GM12865 (cell line): ENCODE data around the gene CEP164.
A peak's percentile ranks its signal among the peaks of the same experiment; 100 is the strongest.
"Not testable (repeated sequence)": the region's sequence is repeated elsewhere in the genome, so short reads cannot be mapped to it uniquely, and the experiment has no call there.

Source experiments
- DNase-seq: peaks from one replicate; pipeline ENCODE4 v3.0.0; 2010; ENCODE audit warnings: low read depth
- H3K4me3 ChIP-seq: 2 replicates; pipeline ENCODE4 v1.5.1; 2011; ENCODE audit warnings: mild to moderate bottlenecking, low read depth, low read length, control low read depth
- TF ChIP-seq, protein P1 (sequence below): IDR thresholded peaks from 2 replicates; pipeline ENCODE4 v1.5.1; 2011; ENCODE audit warnings: low read length, control low read depth, low read depth, inconsistent platforms; ENCODE audit not compliant: insufficient read depth; ENCODE audit errors: missing control alignments

Gene CEP164

DNA sequence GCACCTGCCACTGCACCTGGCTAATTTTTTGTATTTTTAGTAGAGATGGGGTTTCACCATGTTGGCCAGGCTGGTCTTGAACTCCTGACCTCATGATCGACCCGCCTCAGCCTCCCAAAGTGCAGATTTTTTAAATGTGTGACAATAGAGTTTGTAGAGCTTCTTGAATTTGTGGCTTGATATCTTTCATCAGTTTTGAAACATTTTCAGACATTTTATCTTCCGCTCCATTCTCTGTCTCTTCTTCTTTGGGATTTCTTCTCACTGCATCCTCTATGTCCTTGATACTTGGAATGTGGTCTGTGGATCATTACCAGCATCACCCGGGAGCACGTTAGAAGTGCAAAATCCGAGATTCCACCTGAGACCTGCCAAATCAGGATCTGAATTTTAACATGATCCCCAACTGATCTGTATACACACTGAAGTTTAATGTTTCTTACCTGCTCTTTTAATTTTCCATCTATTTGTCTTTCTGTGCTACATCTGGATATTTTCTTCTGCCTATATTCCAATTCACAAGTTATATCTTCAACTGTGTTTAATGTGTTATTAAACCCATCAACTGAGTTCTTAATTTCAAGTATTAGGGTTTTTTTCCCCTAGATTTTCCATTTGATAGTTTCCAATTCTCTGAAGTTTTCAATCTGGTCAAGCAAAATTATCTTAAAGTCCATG, 126.4 kb downstream of the CEP164 start:
- TF ChIP-seq, protein P1, sequence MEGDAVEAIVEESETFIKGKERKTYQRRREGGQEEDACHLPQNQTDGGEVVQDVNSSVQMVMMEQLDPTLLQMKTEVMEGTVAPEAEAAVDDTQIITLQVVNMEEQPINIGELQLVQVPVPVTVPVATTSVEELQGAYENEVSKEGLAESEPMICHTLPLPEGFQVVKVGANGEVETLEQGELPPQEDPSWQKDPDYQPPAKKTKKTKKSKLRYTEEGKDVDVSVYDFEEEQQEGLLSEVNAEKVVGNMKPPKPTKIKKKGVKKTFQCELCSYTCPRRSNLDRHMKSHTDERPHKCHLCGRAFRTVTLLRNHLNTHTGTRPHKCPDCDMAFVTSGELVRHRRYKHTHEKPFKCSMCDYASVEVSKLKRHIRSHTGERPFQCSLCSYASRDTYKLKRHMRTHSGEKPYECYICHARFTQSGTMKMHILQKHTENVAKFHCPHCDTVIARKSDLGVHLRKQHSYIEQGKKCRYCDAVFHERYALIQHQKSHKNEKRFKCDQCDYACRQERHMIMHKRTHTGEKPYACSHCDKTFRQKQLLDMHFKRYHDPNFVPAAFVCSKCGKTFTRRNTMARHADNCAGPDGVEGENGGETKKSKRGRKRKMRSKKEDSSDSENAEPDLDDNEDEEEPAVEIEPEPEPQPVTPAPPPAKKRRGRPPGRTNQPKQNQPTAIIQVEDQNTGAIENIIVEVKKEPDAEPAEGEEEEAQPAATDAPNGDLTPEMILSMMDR: no peak
- no peak overlapping the region for H3K4me3 ChIP-seq
- no peak for DNase-seq

DNA sequence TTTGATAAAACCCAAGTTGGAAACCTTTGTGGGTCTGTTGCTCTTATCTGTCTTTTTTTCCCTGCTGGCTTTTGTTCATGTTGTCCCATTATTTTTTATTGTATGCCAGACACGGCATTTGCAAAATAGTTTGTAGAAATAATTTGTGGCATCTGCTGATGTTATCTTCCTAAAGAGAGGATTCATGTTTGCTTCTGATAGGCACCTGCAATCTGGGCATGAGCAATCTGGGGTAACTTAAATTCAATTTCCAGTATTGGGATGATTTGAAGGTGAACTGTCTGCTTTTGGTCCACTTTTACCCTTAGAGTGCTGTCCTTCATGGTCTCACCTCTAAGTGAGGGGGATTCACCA, 126.9 kb downstream of the CEP164 start:
- TF ChIP-seq, protein P1: no peak
- no peak for DNase-seq
- H3K4me3 ChIP-seq: no peak overlapping the region

DNA sequence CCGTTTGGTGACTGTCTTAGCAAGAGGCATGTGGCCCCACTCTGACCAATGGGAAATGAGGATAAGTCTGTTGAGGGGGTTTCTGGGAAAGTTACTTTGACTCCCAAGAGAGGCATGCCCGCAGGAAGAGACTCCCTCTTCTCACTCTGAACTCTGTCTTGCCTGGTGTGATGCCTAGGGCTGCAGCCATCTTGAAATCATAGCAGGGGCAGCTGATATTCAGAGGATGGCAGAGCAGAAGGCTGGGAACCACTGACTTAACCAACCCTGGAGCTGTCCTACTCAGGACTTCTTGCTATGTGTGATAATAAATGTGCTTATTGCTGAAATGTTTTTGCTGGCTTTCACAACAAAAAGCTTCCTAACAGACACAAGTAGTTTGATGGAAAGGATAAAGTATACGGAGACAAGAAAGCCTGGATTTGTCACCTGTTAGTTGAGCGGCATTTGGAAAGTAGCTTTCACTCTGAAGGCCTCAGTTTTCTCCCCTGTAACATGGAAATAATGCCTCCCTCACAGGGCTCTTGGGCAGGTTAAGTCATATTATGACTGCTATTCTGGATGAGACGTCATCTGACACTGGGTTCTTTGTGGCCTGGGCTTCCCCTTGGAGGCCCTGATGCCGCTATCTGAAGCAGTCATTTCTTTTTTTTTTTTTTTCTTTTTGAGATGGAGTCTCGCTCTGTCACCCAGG, 128.5 kb downstream of the CEP164 start:
- H3K4me3 ChIP-seq: no peak overlapping the region
- DNase-seq: peak; percentile 88
- TF ChIP-seq, protein P1: no peak

DNA sequence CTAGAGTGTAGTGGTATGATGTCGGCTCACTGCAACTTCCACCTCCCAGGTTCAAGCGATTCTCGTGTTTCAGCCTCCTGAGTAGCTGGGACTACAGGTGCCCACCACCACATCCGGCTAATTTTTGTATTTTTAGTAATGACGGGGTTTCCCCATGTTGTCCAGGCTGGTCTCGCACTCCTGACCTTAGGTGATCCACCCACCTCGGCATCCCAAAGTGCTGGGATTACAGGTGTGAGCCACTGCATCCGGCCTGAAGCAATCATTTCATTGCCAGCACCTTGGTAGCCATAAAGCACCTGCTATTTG, 129.0 kb downstream of the CEP164 start:
- not testable (repeated sequence) for H3K4me3 ChIP-seq, DNase-seq

DNA sequence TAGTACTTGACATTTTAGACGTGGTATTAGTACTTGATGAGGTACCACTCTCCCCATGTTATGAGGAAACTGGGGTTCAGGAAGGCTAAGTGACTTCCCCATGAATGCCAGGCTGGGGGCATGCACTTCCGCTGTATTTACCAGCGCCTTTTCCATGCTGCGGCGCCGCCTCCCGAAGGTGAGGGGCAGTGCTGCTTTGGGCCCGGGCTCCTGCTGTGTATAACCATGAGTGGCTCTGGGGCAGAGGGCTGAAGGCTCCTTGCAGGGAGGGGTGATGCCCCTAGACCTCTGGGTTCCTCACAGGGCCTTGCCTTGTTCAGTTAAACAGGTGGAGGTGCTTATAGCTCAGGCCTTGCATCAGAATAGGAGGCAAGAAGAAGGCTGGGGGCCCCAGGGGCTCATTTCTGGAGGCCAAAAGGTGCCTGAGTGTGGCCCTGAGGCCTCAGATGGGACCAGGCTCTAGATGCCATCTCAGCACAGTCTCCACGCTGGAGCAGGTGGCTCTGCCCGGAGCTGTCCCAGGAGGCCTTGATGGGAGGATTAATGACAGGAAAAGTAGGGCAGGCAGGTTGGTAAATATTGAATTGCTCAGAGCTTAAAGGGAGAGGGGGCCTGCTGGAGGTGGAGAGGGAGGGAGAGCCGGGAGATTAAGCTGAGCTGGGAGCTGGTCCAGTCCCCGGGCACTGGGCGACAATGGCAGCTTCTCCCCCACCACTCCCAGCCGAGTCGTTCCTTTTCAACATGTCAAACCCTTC, 129.6 kb downstream of the CEP164 start:
- H3K4me3 ChIP-seq: peak overlapping the region; percentile 0; the same call in 1 of the 2 replicates
- no peak for DNase-seq
- TF ChIP-seq, protein P1: no peak

DNA sequence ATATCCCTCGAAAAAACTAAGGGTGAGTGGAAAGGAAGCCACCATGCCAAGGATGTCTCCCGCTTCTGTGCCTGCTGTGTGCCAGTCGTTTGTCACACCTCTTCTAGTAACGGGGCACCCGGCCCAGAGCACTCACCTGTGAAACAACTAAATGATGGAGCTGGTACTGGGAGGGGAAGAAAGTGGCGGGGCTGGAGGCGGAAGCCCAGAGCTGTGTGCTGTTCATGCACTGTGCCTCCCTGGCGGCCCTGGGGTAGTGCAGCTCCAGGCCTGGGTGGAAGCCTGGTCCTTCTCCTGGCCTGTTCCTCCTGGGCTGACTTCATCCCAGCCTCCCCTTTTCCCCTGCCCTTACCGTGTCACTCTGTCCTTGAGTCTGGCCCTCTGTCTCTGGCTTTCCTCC, 130.2 kb downstream of the CEP164 start:
- DNase-seq: peak; percentile 57
- TF ChIP-seq, protein P1: peak; percentile 21
- H3K4me3 ChIP-seq: peak overlapping the region; percentile 0; the same call in 1 of the 2 replicates
